H1 (cell line): ENCODE results near the gene ZNF408. TPM values are rescaled to one million over a fixed set of nuclear protein-coding genes. Genes with fewer than 3 reads are reported as not detected.

ENCODE experiments used
- CTCF ChIA-PET: fragments of 300-600 bp; sonication (Branson Sonifier 250); formaldehyde crosslinking; loops from one replicate; lab custom pipeline; 2021; ENCODE audit not compliant: partially characterized antibody; lab: Charles Lee
- POLR2A ChIA-PET: fragments of 300-600 bp; sonication (Branson Sonifier 250); formaldehyde crosslinking; loops from one replicate; lab custom pipeline; 2021; ENCODE audit warnings: inconsistent platforms; ENCODE audit not compliant: partially characterized antibody; lab: Charles Lee
- DNase-seq, 2 experiments: peaks; one replicate each; pipeline versions ENCODE4 v3.0.0 to v3.0.0-alpha.2; 2010 to 2022; ENCODE audit warnings: low spot score in 2 of 2, low read depth in 1 of 2, mixed read lengths in 1 of 2
- FAIRE-seq: peaks from 2 replicates; lab custom pipeline; 2011; peaks lifted over from hg19 to GRCh38; lab: Jason Lieb, UNC
- H2AFZ ChIP-seq: 2 replicates; pipeline ENCODE4 v1.8.1; 2012; ENCODE audit warnings: low read length, inconsistent platforms
- H2AK5ac ChIP-seq: 2 replicates; pipeline ENCODE4 v1.6.1; 2013; ENCODE audit warnings: low read depth, low read length
- H2BK120ac ChIP-seq: replicated peaks from 2 replicates; pipeline ENCODE3; 2013; ENCODE audit warnings: low read depth, low read length, inconsistent platforms
- H2BK12ac ChIP-seq: 2 replicates; pipeline ENCODE4 v1.6.1; 2013; ENCODE audit warnings: low read depth, low read length
- H2BK15ac ChIP-seq: 2 replicates; pipeline ENCODE4 v1.6.1; 2013; ENCODE audit warnings: low read length
- H2BK20ac ChIP-seq: 2 replicates; pipeline ENCODE4 v1.6.1; 2013; ENCODE audit warnings: low read length
- H2BK5ac ChIP-seq: 2 replicates; pipeline ENCODE4 v1.6.1; 2013; ENCODE audit warnings: low read depth, low read length
- H3K14ac ChIP-seq: 2 replicates; pipeline ENCODE4 v1.6.1; 2013; ENCODE audit warnings: inconsistent platforms; ENCODE audit not compliant: insufficient read length
- H3K18ac ChIP-seq: 2 replicates; pipeline ENCODE4 v1.6.1; 2013; ENCODE audit warnings: low read length; ENCODE audit errors: extremely low read depth
- H3K23ac ChIP-seq: 2 replicates; pipeline ENCODE4 v1.6.1; 2013; ENCODE audit warnings: inconsistent platforms; ENCODE audit not compliant: insufficient read length
- H3K23me2 ChIP-seq: 2 replicates; pipeline ENCODE4 v1.6.1; 2013; ENCODE audit warnings: low read depth, low read length
- H3K27ac ChIP-seq: 2 replicates; pipeline ENCODE4 v1.6.1; 2011; ENCODE audit warnings: low read depth, low read length, inconsistent platforms
- H3K27me3 ChIP-seq, 4 experiments: replicated peaks in 1 of 4; 1 replicate in 1 of 4; 2 replicates in 3 of 4; pipeline versions ENCODE4 v1.6.1 to v1.8.1; 2011 to 2013; ENCODE audit warnings: low read length in 3 of 4, mild to moderate bottlenecking in 3 of 4, inconsistent platforms in 2 of 4, mixed read lengths in 2 of 4, moderate library complexity in 1 of 4; ENCODE audit not compliant: control insufficient read depth in 3 of 4, insufficient read depth in 3 of 4; ENCODE audit errors: extremely low read depth in 1 of 4
- H3K36me3 ChIP-seq, 4 experiments: 2 replicates each; pipeline versions ENCODE4 v1.6.1 to v1.8.1; 2011 to 2013; ENCODE audit warnings: mild to moderate bottlenecking in 4 of 4, low read length in 3 of 4, moderate library complexity in 2 of 4, control low read depth in 1 of 4, inconsistent platforms in 1 of 4; ENCODE audit not compliant: insufficient read depth in 4 of 4, control insufficient read depth in 2 of 4
- H3K4ac ChIP-seq: replicated peaks from 2 replicates; pipeline ENCODE3; 2013; ENCODE audit warnings: low read length, low read depth, mixed read lengths, inconsistent platforms; ENCODE audit not compliant: insufficient read length
- H3K4me1 ChIP-seq, 4 experiments: replicated peaks in 1 of 4; 1 replicate in 1 of 4; 2 replicates in 3 of 4; pipeline versions ENCODE4 v1.6.1 to v1.8.1; 2011 to 2013; ENCODE audit warnings: low read length in 3 of 4, inconsistent platforms in 2 of 4, mixed read lengths in 1 of 4; ENCODE audit not compliant: insufficient read depth in 4 of 4, control insufficient read depth in 3 of 4
- H3K4me2 ChIP-seq, 2 experiments: 2 replicates each; pipeline versions ENCODE4 v1.6.1 to v1.8.1; 2011 to 2013; ENCODE audit warnings: low read depth in 2 of 2, low read length in 2 of 2, control low read depth in 1 of 2, inconsistent platforms in 1 of 2, mild to moderate bottlenecking in 1 of 2; ENCODE audit not compliant: insufficient read depth in 1 of 2
- H3K4me3 ChIP-seq, 4 experiments: fragments of 200-600, 300-600 bp in 1 of 4; sonication (generic), shearing (Covaris generic), sonication (Bioruptor Twin) in 1 of 4; 2 replicates each; pipeline versions ENCODE4 v1.5.1 to v1.8.1; 2011 to 2016; ENCODE audit warnings: low read length in 4 of 4, low read depth in 3 of 4, control low read depth in 2 of 4, inconsistent platforms in 2 of 4, mild to moderate bottlenecking in 2 of 4, mixed read lengths in 1 of 4, moderate library complexity in 1 of 4; ENCODE audit not compliant: insufficient read depth in 2 of 4; ENCODE audit errors: extremely low read depth in 1 of 4
- H3K56ac ChIP-seq: replicated peaks from 2 replicates; pipeline ENCODE3; 2013; ENCODE audit warnings: low read depth, mild to moderate bottlenecking, mixed read lengths, low read length, inconsistent platforms; ENCODE audit not compliant: insufficient read length
- H3K79me1 ChIP-seq: 2 replicates; pipeline ENCODE4 v1.6.1; 2013; ENCODE audit warnings: low read depth, low read length, control low read depth
- H3K79me2 ChIP-seq, 2 experiments: 2 replicates each; pipeline versions ENCODE4 v1.6.1 to v1.8.1; 2012 to 2013; ENCODE audit warnings: low read length in 2 of 2, mild to moderate bottlenecking in 2 of 2, inconsistent platforms in 1 of 2; ENCODE audit not compliant: insufficient read depth in 2 of 2, control insufficient read depth in 1 of 2
- H3K9ac ChIP-seq, 4 experiments: replicated peaks in 1 of 4; 1 replicate in 1 of 4; 2 replicates in 3 of 4; pipeline versions ENCODE4 v1.6.1 to v1.8.1; 2011 to 2013; ENCODE audit warnings: low read depth in 3 of 4, low read length in 3 of 4, control low read depth in 2 of 4, mild to moderate bottlenecking in 2 of 4, moderate library complexity in 2 of 4, inconsistent platforms in 1 of 4; ENCODE audit errors: extremely low read depth in 1 of 4
- H3K9me3 ChIP-seq, 2 experiments: 2 replicates each; pipeline versions ENCODE4 v1.6.1 to v1.8.1; 2012 to 2013; ENCODE audit warnings: mild to moderate bottlenecking in 2 of 2, moderate library complexity in 2 of 2, control low read depth in 1 of 2, inconsistent platforms in 1 of 2, low read depth in 1 of 2, low read length in 1 of 2, mixed read lengths in 1 of 2; ENCODE audit not compliant: insufficient read depth in 2 of 2
- H4K20me1 ChIP-seq, 2 experiments: replicated peaks in 1 of 2; 2 replicates each; pipeline versions ENCODE3 to v1.8.1; 2011 to 2013; ENCODE audit warnings: inconsistent platforms in 2 of 2, low read length in 2 of 2, mild to moderate bottlenecking in 1 of 2; ENCODE audit not compliant: insufficient read depth in 2 of 2, control insufficient read depth in 1 of 2
- H4K5ac ChIP-seq: 2 replicates; pipeline ENCODE4 v1.6.1; 2013; ENCODE audit warnings: low read length, low read depth, mixed read lengths, inconsistent platforms; ENCODE audit not compliant: insufficient read length
- H4K8ac ChIP-seq: 2 replicates; pipeline ENCODE4 v1.8.0; 2013; ENCODE audit warnings: mild to moderate bottlenecking, moderate library complexity, low read length, inconsistent platforms; ENCODE audit not compliant: insufficient read depth; ENCODE audit errors: extremely low read depth
- H4K91ac ChIP-seq: replicated peaks from 2 replicates; pipeline ENCODE3; 2013; ENCODE audit warnings: low read length, mixed read lengths, inconsistent platforms; ENCODE audit not compliant: insufficient read length
- CEBPB ChIP-seq: IDR thresholded peaks from 2 replicates; pipeline ENCODE4 v1.6.1; 2012; ENCODE audit warnings: low read depth, low read length
- CHD2 ChIP-seq: IDR thresholded peaks from 2 replicates; pipeline ENCODE4 v1.6.1; 2012; ENCODE audit warnings: low read length, improper control_type of control experiment
- HDAC2 ChIP-seq, 2 experiments: fragments of 300-600 bp in 1 of 2; sonication (generic) in 1 of 2; IDR thresholded peaks; 2 replicates each; pipeline ENCODE4 v1.6.1; 2011 to 2012; ENCODE audit warnings: low read depth in 2 of 2, low read length in 2 of 2, mild to moderate bottlenecking in 2 of 2, moderate library complexity in 2 of 2, borderline replicate concordance in 1 of 2, inconsistent platforms in 1 of 2
- POLR2A ChIP-seq, 2 experiments: IDR thresholded peaks; 1 replicate in 1 of 2; 2 replicates in 1 of 2; pipeline ENCODE4 v1.6.1; 2011; ENCODE audit warnings: low read depth in 2 of 2, low read length in 2 of 2, mild to moderate bottlenecking in 2 of 2; ENCODE audit errors: control extremely low read depth in 1 of 2
- SP4 ChIP-seq: IDR thresholded peaks from 2 replicates; pipeline ENCODE4 v1.6.1; 2012; ENCODE audit warnings: low read length, inconsistent platforms
- SRF ChIP-seq: IDR thresholded peaks from 2 replicates; pipeline ENCODE4 v1.6.1; 2011; ENCODE audit warnings: mild to moderate bottlenecking, low read depth, low read length, moderate library complexity
- TAF7 ChIP-seq: optimal IDR thresholded peaks from 2 replicates; pipeline ENCODE3; 2011; ENCODE audit warnings: low read depth, mild to moderate bottlenecking, inconsistent platforms, low read length, moderate library complexity, borderline replicate concordance
- TBP ChIP-seq: IDR thresholded peaks from 2 replicates; pipeline ENCODE4 v1.6.1; 2011; ENCODE audit warnings: low read depth, low read length, improper control_type of control experiment
- TEAD4 ChIP-seq: IDR thresholded peaks from 2 replicates; pipeline ENCODE4 v1.6.1; 2012; ENCODE audit warnings: low read depth, low read length, inconsistent platforms, mixed read lengths
- ZNF274 ChIP-seq: IDR thresholded peaks from 2 replicates; pipeline ENCODE4 v1.7.0; 2012; ENCODE audit warnings: low read length, borderline replicate concordance; ENCODE audit errors: extremely low read depth
- WGBS, 2 experiments: shearing (Covaris generic) in 1 of 2; methylation state at CpG; one replicate each; pipeline versions ENCODE4 v1.1.6 to v1.1.7; 2013 to 2015; ENCODE audit warnings: low lambda C conversion rate in 2 of 2, mixed read lengths in 2 of 2, inconsistent platforms in 1 of 2, low coverage in 1 of 2, missing lambda C conversion rate in 1 of 2; ENCODE audit not compliant: insufficient replicate concordance in 2 of 2, insufficient coverage in 1 of 2, insufficient read length in 1 of 2; ENCODE audit errors: extremely low coverage in 1 of 2, missing lambda C conversion rate in 1 of 2; 5-methylcytosine and 5-hydroxymethylcytosine counted together
- polyA plus RNA-seq, 7 experiments: library from polyadenylated mRNA; depleted of rRNA in 3 of 7; stranded (reverse) in 5 of 7; unstranded in 2 of 7; fragments of >200 nt in 5 of 7; fragments of 200-250 nt in 2 of 7; gene quantifications; 1 replicate in 5 of 7; 2 replicates in 1 of 7; 4 replicates in 1 of 7; pipeline versions ENCODE4 v1.2.1 to v1.2.3, GENCODE V29; 2011 to 2013; ENCODE audit warnings: missing spikeins in 2 of 7, mixed read lengths in 2 of 7
- total RNA-seq: library from RNA; stranded (reverse); fragmentation: NEBNext Ultra II Directional; extraction: Animal tissue kit (Norgen Biotek cat#: 25700); gene quantifications from 2 replicates; pipeline ENCODE4 v1.2.1, GENCODE V29; 2021

The ZNF408 gene
- total and polyA plus RNA-seq, 2 of the 8 experiments (the other 6 are each of a cell fraction or from before 2014, with no cell fraction given): 10.7 to 11.0 TPM

DNA sequence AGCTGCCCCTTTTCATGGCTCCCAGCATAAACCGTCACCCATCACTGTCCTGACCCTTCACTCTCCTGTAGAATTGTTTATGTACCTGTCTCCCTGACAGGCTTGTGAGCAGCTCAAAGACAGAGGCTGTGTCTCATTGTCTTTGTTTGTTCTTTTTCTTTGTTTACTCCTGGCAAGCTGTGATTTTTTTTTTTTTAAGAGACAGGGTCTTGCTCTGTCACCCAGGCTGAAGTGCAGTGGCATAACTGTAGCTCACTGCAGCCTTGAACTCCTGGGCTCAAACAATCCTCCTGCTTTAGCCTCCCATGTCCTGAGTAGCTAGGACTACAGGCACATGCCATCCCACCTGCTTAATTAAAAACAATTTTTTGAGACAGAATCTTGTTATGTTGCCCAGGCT lies 10.1 kb upstream of the ZNF408 start:
- H3K27me3 ChIP-seq: no peaks in the 10 kb centered on the region
- H3K23ac ChIP-seq: no peak overlapping the region
- H3K56ac ChIP-seq: no peak overlapping the region
- no peak for FAIRE-seq
- H3K9ac ChIP-seq: no peak overlapping the region
- ChIA-PET CTCF (interaction anchor here (0.9 kb wide), 1 partner anchor 20 kb away, joined by 4 read pairs; no protein-coding TSS in a partner anchor), POLR2A (interaction anchor here (1.3 kb wide), 1 partner anchor 216 kb away, joined by 4 read pairs; no protein-coding TSS in a partner anchor)
- H3K4me1 ChIP-seq: no peaks in the 10 kb centered on the region
- H2AK5ac ChIP-seq: no peak overlapping the region
- H4K5ac ChIP-seq: no peak overlapping the region
- H3K9me3 ChIP-seq: no peaks in the 10 kb centered on the region
- H3K4ac ChIP-seq: no peak overlapping the region
- H3K23me2 ChIP-seq: no peaks in the 10 kb centered on the region
- no peak overlapping the region for H3K18ac ChIP-seq
- no peak overlapping the region for H2BK15ac ChIP-seq
- H4K91ac ChIP-seq: no peak overlapping the region
- no peaks in the 10 kb centered on the region for H3K79me2 ChIP-seq
- DNase-seq: no peak
- H2AFZ ChIP-seq: no peak overlapping the region
- H2BK5ac ChIP-seq: no peak overlapping the region
- no peaks in the 10 kb centered on the region for H3K79me1 ChIP-seq
- H3K14ac ChIP-seq: no peak overlapping the region
- H4K20me1 ChIP-seq: peaks cover 0 to 2% of the 10 kb centered on the region in 2 experiments
- TF ChIP-seq CHD2 (no peak), HDAC2 (IDR thresholded peaks at IDR 0.05; ENCODE audit: borderline replicate concordance in 1 of 2, low read depth in 2 of 2, low read length in 2 of 2) (no peak), SRF (no peak), CEBPB (no peak), TAF7 (no peak), POLR2A (IDR thresholded peaks at IDR 0.05; ENCODE audit: control extremely low read depth in 1 of 2, low read depth in 2 of 2, low read length in 2 of 2) (no peak), ZNF274 (no peak), SP4 (no peak), TBP (no peak), TEAD4 (no peak)
- no peak overlapping the region for H4K8ac ChIP-seq
- H2BK120ac ChIP-seq: no peak overlapping the region
- H3K27ac ChIP-seq: no peak overlapping the region
- H3K36me3 ChIP-seq: peaks cover under 1 to 14% (median 6%) of the 10 kb centered on the region in 4 experiments; a peak in 4 of 8 replicates
- no peak overlapping the region for H3K4me2 ChIP-seq
- H2BK20ac ChIP-seq: no peak overlapping the region
- no peak overlapping the region for H3K4me3 ChIP-seq
- 100% methylated on average over 1 of the region's 1 CpG; no CpG with 5 or more reads in 1 of the 2 experiments for WGBS, 2 experiments
- no peak overlapping the region for H2BK12ac ChIP-seq
